Endothelial cell (in vitro differentiated cells): ENCODE results near the gene CHL1. TPM values are rescaled to one million over a fixed set of nuclear protein-coding genes. Genes with fewer than 3 reads are reported as not detected.

Source experiments
- DNase-seq: peaks from one replicate; pipeline ENCODE4 v3.0.0; 2021; ENCODE audit warnings: low spot score
- H3K27ac Mint-ChIP-seq: one replicate; pipeline ENCODE4 v1.8.0; 2021; ENCODE audit warnings: mixed read lengths, inconsistent platforms; ENCODE audit not compliant: unreplicated experiment
- H3K27me3 Mint-ChIP-seq: one replicate; pipeline ENCODE4 v1.8.0; 2021; ENCODE audit warnings: mild to moderate bottlenecking, moderate library complexity, mixed read lengths, inconsistent platforms; ENCODE audit not compliant: unreplicated experiment
- H3K36me3 Mint-ChIP-seq: one replicate; pipeline ENCODE4 v1.8.0; 2021; ENCODE audit warnings: mild to moderate bottlenecking, low read depth, mixed read lengths, inconsistent platforms; ENCODE audit not compliant: unreplicated experiment
- H3K4me1 Mint-ChIP-seq: one replicate; pipeline ENCODE4 v1.8.0; 2021; ENCODE audit warnings: mild to moderate bottlenecking, mixed read lengths, inconsistent platforms; ENCODE audit not compliant: unreplicated experiment
- H3K4me3 Mint-ChIP-seq: one replicate; pipeline ENCODE4 v1.8.0; 2021; ENCODE audit warnings: mild to moderate bottlenecking, mixed read lengths, inconsistent platforms; ENCODE audit not compliant: unreplicated experiment
- H3K9me3 Mint-ChIP-seq: one replicate; pipeline ENCODE4 v1.8.0; 2021; ENCODE audit warnings: mixed read lengths, inconsistent platforms; ENCODE audit not compliant: unreplicated experiment
- long read RNA-seq: library from polyadenylated mRNA; unstranded; transcript quantifications from one replicate; pipeline ENCODE4 v2.0.0, GENCODE V29; 2020; ENCODE audit not compliant: unreplicated experiment
- total RNA-seq: library from RNA; stranded (reverse); fragmentation: NEBNext Ultra II Directional; extraction: Animal tissue kit (Norgen Biotek cat#: 25700); gene quantifications from one replicate; pipeline ENCODE4 v1.2.1, GENCODE V29; 2021; ENCODE audit not compliant: unreplicated experiment
- TF ChIP-seq, protein P1 (sequence below): fragments of 200-600 bp; sonication (generic); IDR thresholded peaks from one replicate; pipeline ENCODE4 v1.5.0; 2021; ENCODE audit warnings: antibody characterized with exemption; ENCODE audit not compliant: unreplicated experiment

CHL1 gene, protein sequence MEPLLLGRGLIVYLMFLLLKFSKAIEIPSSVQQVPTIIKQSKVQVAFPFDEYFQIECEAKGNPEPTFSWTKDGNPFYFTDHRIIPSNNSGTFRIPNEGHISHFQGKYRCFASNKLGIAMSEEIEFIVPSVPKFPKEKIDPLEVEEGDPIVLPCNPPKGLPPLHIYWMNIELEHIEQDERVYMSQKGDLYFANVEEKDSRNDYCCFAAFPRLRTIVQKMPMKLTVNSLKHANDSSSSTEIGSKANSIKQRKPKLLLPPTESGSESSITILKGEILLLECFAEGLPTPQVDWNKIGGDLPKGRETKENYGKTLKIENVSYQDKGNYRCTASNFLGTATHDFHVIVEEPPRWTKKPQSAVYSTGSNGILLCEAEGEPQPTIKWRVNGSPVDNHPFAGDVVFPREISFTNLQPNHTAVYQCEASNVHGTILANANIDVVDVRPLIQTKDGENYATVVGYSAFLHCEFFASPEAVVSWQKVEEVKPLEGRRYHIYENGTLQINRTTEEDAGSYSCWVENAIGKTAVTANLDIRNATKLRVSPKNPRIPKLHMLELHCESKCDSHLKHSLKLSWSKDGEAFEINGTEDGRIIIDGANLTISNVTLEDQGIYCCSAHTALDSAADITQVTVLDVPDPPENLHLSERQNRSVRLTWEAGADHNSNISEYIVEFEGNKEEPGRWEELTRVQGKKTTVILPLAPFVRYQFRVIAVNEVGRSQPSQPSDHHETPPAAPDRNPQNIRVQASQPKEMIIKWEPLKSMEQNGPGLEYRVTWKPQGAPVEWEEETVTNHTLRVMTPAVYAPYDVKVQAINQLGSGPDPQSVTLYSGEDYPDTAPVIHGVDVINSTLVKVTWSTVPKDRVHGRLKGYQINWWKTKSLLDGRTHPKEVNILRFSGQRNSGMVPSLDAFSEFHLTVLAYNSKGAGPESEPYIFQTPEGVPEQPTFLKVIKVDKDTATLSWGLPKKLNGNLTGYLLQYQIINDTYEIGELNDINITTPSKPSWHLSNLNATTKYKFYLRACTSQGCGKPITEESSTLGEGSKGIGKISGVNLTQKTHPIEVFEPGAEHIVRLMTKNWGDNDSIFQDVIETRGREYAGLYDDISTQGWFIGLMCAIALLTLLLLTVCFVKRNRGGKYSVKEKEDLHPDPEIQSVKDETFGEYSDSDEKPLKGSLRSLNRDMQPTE (N-terminal part only)
- not detected for total RNA-seq
- long read RNA-seq = 0 reads

DNA sequence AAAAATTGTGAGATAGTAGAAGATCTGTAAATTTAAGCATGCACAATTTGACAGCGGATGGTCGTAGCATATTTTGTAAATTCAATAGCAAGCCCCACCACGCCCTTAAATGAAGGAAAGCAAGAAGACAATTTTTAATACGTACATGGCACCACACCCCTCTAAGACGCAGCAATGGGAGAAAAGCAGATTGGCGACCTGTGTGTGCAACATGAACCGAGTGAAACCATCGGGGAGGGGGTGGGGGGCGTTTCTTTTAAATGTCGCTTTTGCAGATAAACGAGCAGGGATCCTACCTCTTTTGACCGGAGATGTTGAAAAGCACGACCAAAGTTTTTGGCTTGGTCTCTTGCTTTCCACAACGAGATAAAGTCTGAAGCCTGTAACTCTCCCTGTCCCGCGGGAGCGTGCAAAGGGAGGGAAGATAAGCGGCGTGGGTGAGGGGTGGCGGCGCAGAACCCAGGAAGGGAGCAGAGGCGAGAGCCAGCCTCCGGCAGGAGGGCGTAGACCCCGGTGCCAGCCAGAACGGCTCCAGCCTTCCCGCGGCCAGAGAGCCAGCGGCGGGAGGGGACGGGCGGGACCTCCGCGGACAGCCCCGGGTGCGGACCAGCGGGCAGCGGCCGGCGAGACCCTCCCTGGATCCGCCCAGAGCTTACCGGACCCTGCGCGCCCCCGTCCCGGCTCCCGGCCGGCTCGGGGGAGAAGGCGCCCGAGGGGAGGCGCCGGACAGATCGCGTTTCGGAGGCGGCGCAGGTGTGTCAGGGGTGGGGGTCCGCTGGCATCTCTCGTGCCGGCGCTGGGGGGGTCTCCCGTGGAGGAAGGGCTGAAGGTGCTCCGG, at the start of gene CHL1:
Gene CHL1 (plus strand): TSS at position 453 of the 838 bp plus-strand sequence. CDS start 123,014 bp downstream, outside the sequence.
- Mint-ChIP-seq H3K27me3 (peaks cover 8% of the 10 kb centered on the region), H3K4me3 (peak within 1 kb of the TSS; percentile 81)

DNA sequence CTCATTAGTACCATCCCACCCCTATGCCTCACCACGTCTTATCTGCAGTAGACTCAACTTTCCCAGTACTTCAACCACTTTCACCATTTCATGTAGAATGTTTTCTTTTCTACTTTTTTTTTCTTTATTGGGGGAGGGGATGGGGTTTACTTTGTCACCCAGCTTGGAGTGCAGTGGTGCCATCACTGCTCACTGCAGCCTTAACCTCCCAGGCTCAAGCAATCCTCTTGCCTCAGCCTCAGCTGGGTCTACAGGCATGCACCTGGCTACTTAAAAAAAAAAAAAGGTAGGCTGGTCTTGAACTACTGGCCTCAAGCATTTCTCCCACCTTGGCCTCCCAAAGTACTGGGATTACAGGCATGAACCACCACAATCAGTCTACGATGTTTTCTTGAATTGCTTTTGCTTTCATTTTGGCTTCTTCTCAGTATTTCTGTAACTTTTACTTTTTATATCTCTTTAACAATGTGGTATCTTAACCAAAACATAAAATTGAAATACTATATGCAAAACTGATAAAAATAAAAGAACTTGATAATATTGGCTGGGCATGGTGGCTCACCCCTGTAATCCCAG, 44.9 kb upstream of the CHL1 start:
- no peaks in the 10 kb centered on the region for H3K27me3 Mint-ChIP-seq
- H3K27ac Mint-ChIP-seq = no peak overlapping the region
- no peak for DNase-seq
- TF ChIP-seq, protein P1, sequence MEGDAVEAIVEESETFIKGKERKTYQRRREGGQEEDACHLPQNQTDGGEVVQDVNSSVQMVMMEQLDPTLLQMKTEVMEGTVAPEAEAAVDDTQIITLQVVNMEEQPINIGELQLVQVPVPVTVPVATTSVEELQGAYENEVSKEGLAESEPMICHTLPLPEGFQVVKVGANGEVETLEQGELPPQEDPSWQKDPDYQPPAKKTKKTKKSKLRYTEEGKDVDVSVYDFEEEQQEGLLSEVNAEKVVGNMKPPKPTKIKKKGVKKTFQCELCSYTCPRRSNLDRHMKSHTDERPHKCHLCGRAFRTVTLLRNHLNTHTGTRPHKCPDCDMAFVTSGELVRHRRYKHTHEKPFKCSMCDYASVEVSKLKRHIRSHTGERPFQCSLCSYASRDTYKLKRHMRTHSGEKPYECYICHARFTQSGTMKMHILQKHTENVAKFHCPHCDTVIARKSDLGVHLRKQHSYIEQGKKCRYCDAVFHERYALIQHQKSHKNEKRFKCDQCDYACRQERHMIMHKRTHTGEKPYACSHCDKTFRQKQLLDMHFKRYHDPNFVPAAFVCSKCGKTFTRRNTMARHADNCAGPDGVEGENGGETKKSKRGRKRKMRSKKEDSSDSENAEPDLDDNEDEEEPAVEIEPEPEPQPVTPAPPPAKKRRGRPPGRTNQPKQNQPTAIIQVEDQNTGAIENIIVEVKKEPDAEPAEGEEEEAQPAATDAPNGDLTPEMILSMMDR = no peak
- H3K4me3 Mint-ChIP-seq = no peak overlapping the region
- no peaks in the 10 kb centered on the region for H3K36me3 Mint-ChIP-seq
- H3K4me1 Mint-ChIP-seq = no peaks in the 10 kb centered on the region
- H3K9me3 Mint-ChIP-seq = peaks cover 23% of the 10 kb centered on the region

More for the DNA sequence above, at the start of gene CHL1:
- TF ChIP-seq, protein P1 = no peak
- Mint-ChIP-seq H3K4me1 (no peaks in the 10 kb centered on the region), H3K36me3 (peaks cover 6% of the 10 kb centered on the region), H3K9me3 (peaks cover 18% of the 10 kb centered on the region), H3K27ac (no peak within 1 kb of the TSS)
- no peak for DNase-seq

DNA sequence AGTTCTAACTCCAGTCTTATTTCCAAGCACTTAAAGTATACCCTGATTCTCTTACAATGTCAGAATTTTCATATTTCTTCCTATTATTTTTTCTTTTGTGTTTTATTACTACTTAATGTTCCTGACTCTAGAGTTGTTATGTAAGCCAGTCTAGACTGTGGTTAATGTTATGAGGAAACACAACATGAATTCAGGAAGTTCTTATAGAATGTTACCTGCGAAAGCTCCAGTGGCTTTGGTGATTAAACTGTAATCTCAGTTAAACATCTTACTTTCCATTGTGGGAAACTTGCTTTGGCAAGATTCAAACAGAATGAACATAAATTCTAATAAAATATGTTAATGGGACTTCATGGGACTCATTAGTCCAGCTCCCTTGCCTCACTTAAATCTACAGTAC, 36.6 kb upstream of the CHL1 start:
- H3K36me3 Mint-ChIP-seq = peaks cover 4% of the 10 kb centered on the region
- H3K4me3 Mint-ChIP-seq = no peak overlapping the region
- peaks cover 29% of the 10 kb centered on the region for H3K9me3 Mint-ChIP-seq

DNA sequence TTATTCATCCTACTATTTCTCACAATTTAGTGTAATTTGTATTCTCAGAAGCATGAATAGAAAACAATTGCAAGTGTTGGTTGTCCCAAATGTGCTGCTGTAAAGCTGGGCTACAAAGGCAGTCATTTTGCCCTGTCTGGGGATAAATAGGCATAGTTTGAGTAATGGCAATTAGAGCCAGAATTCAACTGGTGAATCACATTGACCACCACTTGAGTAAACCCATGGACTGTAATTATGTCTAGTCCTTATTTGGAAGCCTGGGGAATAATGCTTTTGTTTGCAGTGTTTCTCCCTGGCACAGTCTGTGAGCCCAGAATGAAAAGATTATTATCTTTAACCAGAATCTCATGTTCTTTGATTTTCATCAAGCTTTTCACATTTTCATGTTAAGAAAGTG, 30.5 kb upstream of the CHL1 start:
- peaks cover 39% of the 10 kb centered on the region for H3K9me3 Mint-ChIP-seq
- H3K36me3 Mint-ChIP-seq = peaks cover 9% of the 10 kb centered on the region

More for the DNA sequence above, 36.6 kb upstream of the CHL1 start:
- TF ChIP-seq, protein P1 = no peak
- no peak for DNase-seq
- no peak overlapping the region for H3K27ac Mint-ChIP-seq
- H3K27me3 Mint-ChIP-seq = peaks cover 2% of the 10 kb centered on the region
- H3K4me1 Mint-ChIP-seq = no peaks in the 10 kb centered on the region

More for the DNA sequence above, 30.5 kb upstream of the CHL1 start:
- DNase-seq = no peak
- Mint-ChIP-seq H3K4me1 (no peaks in the 10 kb centered on the region), H3K4me3 (no peak overlapping the region), H3K27me3 (peaks cover 2% of the 10 kb centered on the region), H3K27ac (no peak overlapping the region)
- TF ChIP-seq, protein P1 = no peak
